Osteocyte (in vitro differentiated cells): ENCODE data around the gene ARID3A. TPM values are rescaled to one million over a fixed set of nuclear protein-coding genes. Genes with fewer than 3 reads are reported as not detected.

Experiments used
- DNase-seq: peaks from one replicate; pipeline ENCODE4 v3.0.0; 2021; ENCODE audit warnings: mixed read lengths; ENCODE audit not compliant: unreplicated experiment; ENCODE audit errors: extremely low spot score
- H3K27ac Mint-ChIP-seq: one replicate; pipeline ENCODE4 v1.8.0; 2021; ENCODE audit warnings: mild to moderate bottlenecking, mixed read lengths; ENCODE audit not compliant: unreplicated experiment
- H3K27me3 Mint-ChIP-seq: one replicate; pipeline ENCODE4 v1.8.0; 2021; ENCODE audit warnings: mixed read lengths; ENCODE audit not compliant: unreplicated experiment
- H3K36me3 Mint-ChIP-seq: one replicate; pipeline ENCODE4 v1.8.0; 2021; ENCODE audit warnings: mixed read lengths; ENCODE audit not compliant: unreplicated experiment
- H3K4me1 Mint-ChIP-seq: one replicate; pipeline ENCODE4 v1.8.0; 2021; ENCODE audit warnings: mixed read lengths; ENCODE audit not compliant: unreplicated experiment
- H3K4me3 Mint-ChIP-seq: one replicate; pipeline ENCODE4 v1.8.0; 2021; ENCODE audit warnings: mild to moderate bottlenecking, moderate library complexity, mixed read lengths; ENCODE audit not compliant: unreplicated experiment
- H3K9me3 Mint-ChIP-seq: one replicate; pipeline ENCODE4 v1.8.0; 2021; ENCODE audit warnings: mixed read lengths; ENCODE audit not compliant: unreplicated experiment
- total RNA-seq: library from RNA; stranded (reverse); gene quantifications from 2 replicates; pipeline ENCODE4 v1.2.1, GENCODE V29; 2021
- TF ChIP-seq, protein P1 (sequence below): fragments of 200-600 bp; sonication (generic); IDR thresholded peaks from 2 replicates; pipeline ENCODE4 v1.5.0; 2021; ENCODE audit warnings: antibody characterized with exemption, mild to moderate bottlenecking, moderate library complexity

The ARID3A gene
- total RNA-seq, 1 donor from 2014 or later, result 16.8 TPM

- TF ChIP-seq, protein P1, sequence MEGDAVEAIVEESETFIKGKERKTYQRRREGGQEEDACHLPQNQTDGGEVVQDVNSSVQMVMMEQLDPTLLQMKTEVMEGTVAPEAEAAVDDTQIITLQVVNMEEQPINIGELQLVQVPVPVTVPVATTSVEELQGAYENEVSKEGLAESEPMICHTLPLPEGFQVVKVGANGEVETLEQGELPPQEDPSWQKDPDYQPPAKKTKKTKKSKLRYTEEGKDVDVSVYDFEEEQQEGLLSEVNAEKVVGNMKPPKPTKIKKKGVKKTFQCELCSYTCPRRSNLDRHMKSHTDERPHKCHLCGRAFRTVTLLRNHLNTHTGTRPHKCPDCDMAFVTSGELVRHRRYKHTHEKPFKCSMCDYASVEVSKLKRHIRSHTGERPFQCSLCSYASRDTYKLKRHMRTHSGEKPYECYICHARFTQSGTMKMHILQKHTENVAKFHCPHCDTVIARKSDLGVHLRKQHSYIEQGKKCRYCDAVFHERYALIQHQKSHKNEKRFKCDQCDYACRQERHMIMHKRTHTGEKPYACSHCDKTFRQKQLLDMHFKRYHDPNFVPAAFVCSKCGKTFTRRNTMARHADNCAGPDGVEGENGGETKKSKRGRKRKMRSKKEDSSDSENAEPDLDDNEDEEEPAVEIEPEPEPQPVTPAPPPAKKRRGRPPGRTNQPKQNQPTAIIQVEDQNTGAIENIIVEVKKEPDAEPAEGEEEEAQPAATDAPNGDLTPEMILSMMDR, result no peak
Measured at GRCh38 chr19:943551-944170, 17.8 kb downstream of the ARID3A start.

DNA sequence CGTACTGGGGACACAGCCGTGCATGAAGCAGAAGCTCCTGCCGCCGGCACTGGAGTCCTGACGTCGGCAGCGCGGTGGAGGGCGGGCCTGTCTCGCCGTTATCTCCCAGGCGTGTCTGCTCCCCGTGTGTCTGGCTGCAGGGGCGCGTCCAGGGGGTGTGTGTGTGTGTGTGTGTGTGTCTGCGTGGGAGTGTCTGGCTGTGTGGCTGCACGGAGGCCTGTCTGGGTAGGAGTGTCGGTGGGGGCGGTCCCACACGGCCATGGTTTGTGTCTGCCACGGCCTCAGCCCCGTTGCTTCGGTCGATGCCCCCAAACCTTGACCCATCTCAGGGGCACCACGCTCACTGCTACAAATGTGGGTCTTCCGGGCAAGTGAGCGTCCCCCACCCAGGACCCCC, 18.3 kb downstream of the ARID3A start:
- DNase-seq, result no peak
- TF ChIP-seq, protein P1, result no peak
- H3K27ac Mint-ChIP-seq, result no peak overlapping the region

More at GRCh38 chr19:943551-944170, 17.8 kb downstream of the ARID3A start:
- DNase-seq, result no peak
- peaks cover 15% of the 10 kb centered on the region for H3K4me1 Mint-ChIP-seq
- H3K9me3 Mint-ChIP-seq, result no peaks in the 10 kb centered on the region
- H3K4me3 Mint-ChIP-seq, result no peak overlapping the region
- H3K36me3 Mint-ChIP-seq, result peaks cover 9% of the 10 kb centered on the region
- H3K27me3 Mint-ChIP-seq, result no peaks in the 10 kb centered on the region
- H3K27ac Mint-ChIP-seq, result no peak overlapping the region

DNA sequence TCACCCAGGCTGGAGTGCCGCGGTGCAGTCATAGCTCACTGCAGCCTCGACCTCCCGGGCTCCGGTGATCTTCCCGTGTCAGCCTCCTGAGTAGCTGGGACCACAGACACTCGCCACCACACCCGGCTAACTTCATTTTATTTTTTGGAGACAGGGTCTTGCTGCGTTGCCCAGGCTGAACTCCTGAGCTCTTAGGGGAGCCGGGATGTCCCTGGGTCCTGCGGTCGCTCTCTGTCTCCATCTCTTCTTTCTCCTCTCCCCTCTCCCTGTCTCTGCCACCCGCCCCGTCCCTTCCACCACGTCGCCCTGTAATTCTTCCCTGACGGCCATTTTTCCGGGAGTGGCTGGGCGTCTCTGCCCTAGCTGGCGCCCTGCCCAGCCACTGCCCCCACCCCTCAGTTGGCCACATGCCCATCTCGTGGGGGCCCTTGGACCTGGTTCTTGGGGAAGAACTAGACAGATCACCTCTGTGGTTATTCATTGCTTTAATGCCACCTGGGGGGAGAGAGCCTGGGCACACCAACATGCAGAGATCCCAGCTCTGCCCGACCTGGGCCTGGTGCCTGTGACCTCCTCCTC, 18.9 kb downstream of the ARID3A start:
- Mint-ChIP-seq H3K4me1 (peaks cover 15% of the 10 kb centered on the region), H3K4me3 (no peak overlapping the region), H3K27me3 (no peaks in the 10 kb centered on the region), H3K9me3 (no peaks in the 10 kb centered on the region), H3K36me3 (peaks cover 9% of the 10 kb centered on the region), H3K27ac (no peak overlapping the region)
- no peak for DNase-seq
- TF ChIP-seq, protein P1, result no peak

More for the DNA sequence above, 18.3 kb downstream of the ARID3A start:
- peaks cover 9% of the 10 kb centered on the region for H3K36me3 Mint-ChIP-seq
- peaks cover 15% of the 10 kb centered on the region for H3K4me1 Mint-ChIP-seq
- no peaks in the 10 kb centered on the region for H3K27me3 Mint-ChIP-seq
- no peak overlapping the region for H3K4me3 Mint-ChIP-seq
- H3K9me3 Mint-ChIP-seq, result no peaks in the 10 kb centered on the region

GRCh38 chr19:945401-946252, 19.8 kb downstream of the ARID3A start:
- no peak overlapping the region for H3K4me3 Mint-ChIP-seq
- no peak for DNase-seq
- H3K9me3 Mint-ChIP-seq, result no peaks in the 10 kb centered on the region
- peaks cover 12% of the 10 kb centered on the region for H3K4me1 Mint-ChIP-seq
- H3K27me3 Mint-ChIP-seq, result no peaks in the 10 kb centered on the region
- TF ChIP-seq, protein P1, result no peak
- no peak overlapping the region for H3K27ac Mint-ChIP-seq
- H3K36me3 Mint-ChIP-seq, result peaks cover 3% of the 10 kb centered on the region
